Measurements from ENCODE around the gene MTHFR.
A peak's percentile ranks its signal among the peaks of the same experiment; 100 is the strongest.

The MTHFR gene

GRCh38 chr1:11787251-11787803, 18.4 kb downstream of the MTHFR start:
- peak; percentile 29 for DNase-seq (ENCODE audit: low read depth, low spot score)
- in situ Hi-C loops (cut with HindIII; ENCODE audit: low sequenced_read_pairs): no loop called here
- H3K4me3 ChIP-seq (ENCODE audit: low read depth, low read length): no peak overlapping the region
- TF ChIP-seq CTCF (IDR thresholded peaks at IDR 0.05; ENCODE audit: low read depth, low read length): no peak

- H3K4me3 ChIP-seq (ENCODE audit: low read depth, low read length): no peak overlapping the region
- no peak for TF ChIP-seq CTCF (IDR thresholded peaks at IDR 0.05; ENCODE audit: low read depth, low read length)
- in situ Hi-C loops (cut with HindIII; ENCODE audit: low sequenced_read_pairs): no loop called here
- no peak for DNase-seq (ENCODE audit: low read depth, low spot score)
Measured at GRCh38 chr1:11786168-11786567, 19.6 kb downstream of the MTHFR start.

- in situ Hi-C loops (cut with HindIII; ENCODE audit: low sequenced_read_pairs): no loop called here
- TF ChIP-seq CTCF (IDR thresholded peaks at IDR 0.05; ENCODE audit: low read depth, low read length): peak; percentile 93
Measured at GRCh38 chr1:11784993-11785769, 20.6 kb downstream of the MTHFR start.

GRCh38 chr1:11784256-11784992, 21.3 kb downstream of the MTHFR start:
- in situ Hi-C loops (cut with HindIII; ENCODE audit: low sequenced_read_pairs): no loop called here
- no peak for DNase-seq (ENCODE audit: low read depth, low spot score)
- no peak for TF ChIP-seq CTCF (IDR thresholded peaks at IDR 0.05; ENCODE audit: low read depth, low read length)
- H3K4me3 ChIP-seq (ENCODE audit: low read depth, low read length): no peak overlapping the region

More at GRCh38 chr1:11784993-11785769, 20.6 kb downstream of the MTHFR start:
- DNase-seq (ENCODE audit: low read depth, low spot score): peak; percentile 50
- peak overlapping the region; percentile 13 for H3K4me3 ChIP-seq (ENCODE audit: low read depth, low read length)

GRCh38 chr1:11783556-11783955, 22.2 kb downstream of the MTHFR start:
- no peak for TF ChIP-seq CTCF (IDR thresholded peaks at IDR 0.05; ENCODE audit: low read depth, low read length)
- no peak for DNase-seq (ENCODE audit: low read depth, low spot score)
- H3K4me3 ChIP-seq (ENCODE audit: low read depth, low read length): no peak overlapping the region
- in situ Hi-C loops (cut with HindIII; ENCODE audit: low sequenced_read_pairs): no loop called here

- in situ Hi-C loops (cut with HindIII; ENCODE audit: low sequenced_read_pairs): no loop called here
- DNase-seq (ENCODE audit: low read depth, low spot score): no peak
- TF ChIP-seq CTCF (IDR thresholded peaks at IDR 0.05; ENCODE audit: low read depth, low read length): no peak
- no peak overlapping the region for H3K4me3 ChIP-seq (ENCODE audit: low read depth, low read length)
Measured at GRCh38 chr1:11782127-11782708, 23.5 kb downstream of the MTHFR start.

All from astrocyte of the spinal cord (primary cell).